Right lobe of liver (tissue), 6 donors: ENCODE measurements around the gene SYNE2. TPM values are rescaled to one million over a fixed set of nuclear protein-coding genes. Genes with fewer than 3 reads are reported as not detected.

Source experiments
- ATAC-seq, 4 donors: fragments of 200-7000 bp; cut with Tn5 transposase; one replicate each; pipeline ENCODE4 v1.9.1; 2020; ENCODE audit warnings: mild to moderate bottlenecking in 4 of 4, moderate library complexity in 4 of 4
- DNase-seq, 3 donors: peaks; one replicate each; pipeline ENCODE4 v3.0.0-alpha.2; 2020
- H3K27ac ChIP-seq, 3 donors: fragments of 200-600 bp; one replicate each; pipeline ENCODE4 v1.8.0; 2022
- H3K27me3 ChIP-seq, 2 donors: fragments of 200-600 bp; one replicate each; pipeline ENCODE4 v1.8.0; 2022
- H3K36me3 ChIP-seq, 4 donors: fragments of 200-600 bp; sonication (generic) in 1 of 4; one replicate each; pipeline versions ENCODE4 v1.5.1 to v1.8.0; 2017 to 2022; ENCODE audit warnings: control low read depth in 1 of 4
- H3K4me1 ChIP-seq, 4 donors: fragments of 200-600 bp; sonication (generic) in 1 of 4; one replicate each; pipeline versions ENCODE4 v1.5.1 to v1.8.0; 2017 to 2022; ENCODE audit warnings: control low read depth in 1 of 4
- H3K4me3 ChIP-seq, 3 donors: fragments of 200-600 bp; one replicate each; pipeline ENCODE4 v1.8.0; 2022
- H3K9me3 ChIP-seq, 4 donors: fragments of 200-600 bp; sonication (generic) in 1 of 4; one replicate each; pipeline versions ENCODE4 v1.5.1 to v1.8.0; 2017 to 2022; ENCODE audit warnings: control low read depth in 1 of 4
- CTCF ChIP-seq, 4 donors: fragments of 200-600 bp in 3 of 4; fragments of 450-650 bp in 1 of 4; IDR thresholded peaks; one replicate each; pipeline versions ENCODE4 v1.5.1 to v1.8.0; 2016 to 2022; ENCODE audit warnings: antibody characterized with exemption in 4 of 4, mild to moderate bottlenecking in 2 of 4
- POLR2A ChIP-seq: fragments of 450-650 bp; IDR thresholded peaks from one replicate; pipeline ENCODE4 v1.6.1; 2017; ENCODE audit warnings: antibody characterized with exemption, mild to moderate bottlenecking
- WGBS: methylation state at CpG from one replicate; pipeline ENCODE4 v1.1.6; 2018; ENCODE audit warnings: low coverage, low lambda C conversion rate; ENCODE audit not compliant: insufficient coverage; ENCODE audit errors: missing lambda C conversion rate; 5-methylcytosine and 5-hydroxymethylcytosine counted together
- intact Hi-C, 2 donors: fragments of 100-400 bp; cut with DNase I; formaldehyde crosslinking; loops; one replicate each; pipeline versions ENCODE4 v1.11.2 to v1.14.1; 2022
- total RNA-seq, 6 experiments: library from RNA; depleted of rRNA in 2 of 6; stranded (reverse); fragments of >200 nt in 2 of 6; fragmentation: NEBNext Ultra II Directional in 3 of 6; extraction: Animal tissue kit (Norgen Biotek cat#: 25700) in 3 of 6; gene quantifications; one replicate each; pipeline versions ENCODE4 v1.1.0 to v1.2.4, GENCODE V29; 2016 to 2023
- donor health status: DM: no; HTN: yes; CAD: no.
- donor health status: DM: no; HTN: no; CAD: no.
- donor health status: DM: no; HTN: no; CAD: no.
- donor health status: DM: no; HTN: yes; CAD: no.
- donor health status: DM: no; HTN: yes; CAD: no.

Gene SYNE2
- total RNA-seq, 6 experiments from 2014 or later, result 34.6 to 118 (median 47.8) TPM

- ATAC-seq (peak; percentile 44 to 56 (median 48)), DNase-seq (peak in 1 of 3 donors; percentile 62)
- no peak overlapping the region for H3K27ac ChIP-seq
- no peaks in the 10 kb centered on the region for H3K27me3 ChIP-seq
- H3K9me3 ChIP-seq, result no peaks in the 10 kb centered on the region
- intact Hi-C loops, result no loop called here
- H3K4me3 ChIP-seq, result no peak overlapping the region
- TF ChIP-seq CTCF (IDR thresholded peaks at IDR 0.05), result peak in 3 of 4 donors; percentile 21 to 29 (median 28)
- no peak for TF ChIP-seq POLR2A
- peaks cover 0 to 4% (median 0%) of the 10 kb centered on the region in 4 donors for H3K36me3 ChIP-seq
- 66% methylated on average over 3 of the region's 3 CpGs for WGBS
- no peaks in the 10 kb centered on the region for H3K4me1 ChIP-seq
These were observed 141.2 kb downstream of the SYNE2 start for GRCh38 chr14:63993992-63994391.

DNA sequence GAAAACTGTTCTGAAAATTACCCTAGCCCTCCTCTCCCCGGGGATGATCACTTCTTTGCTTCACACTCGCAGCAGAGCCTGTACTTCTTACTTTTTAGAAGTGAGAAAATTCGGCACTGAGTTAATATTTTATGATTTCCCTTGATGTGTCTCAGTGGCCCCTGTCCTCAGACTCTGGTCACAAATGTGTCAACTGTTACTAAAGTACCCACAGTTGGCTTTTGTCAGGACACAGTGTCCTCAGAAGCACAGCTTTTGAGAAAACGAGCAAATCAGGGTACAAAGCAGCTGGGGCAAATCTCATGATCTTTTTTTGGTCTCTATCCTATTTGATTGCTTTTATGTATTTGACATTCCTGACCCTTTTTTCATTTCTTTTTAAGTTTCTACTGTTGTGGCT is 142.5 kb downstream of the SYNE2 start:
- peak in 2 of 4 donors; percentile 43 to 63 for ATAC-seq
- no peak for TF ChIP-seq POLR2A
- no peak for TF ChIP-seq CTCF (IDR thresholded peaks at IDR 0.05)

GRCh38 chr14:63996016-63996415 is 143.2 kb downstream of the SYNE2 start:
- H3K4me1 ChIP-seq, result peaks cover 0 to 6% (median 2%) of the 10 kb centered on the region in 4 donors
- DNase-seq (no peak), ATAC-seq (no peak)
- intact Hi-C loops, result no loop called here
- no peak overlapping the region for H3K27ac ChIP-seq
- H3K27me3 ChIP-seq, result no peaks in the 10 kb centered on the region
- no peak overlapping the region for H3K4me3 ChIP-seq
- no peak for TF ChIP-seq CTCF (IDR thresholded peaks at IDR 0.05)
- no peaks in the 10 kb centered on the region for H3K9me3 ChIP-seq
- WGBS, result 67% methylated on average over 4 of the region's 4 CpGs
- peaks cover 0 to 4% (median 0%) of the 10 kb centered on the region in 4 donors for H3K36me3 ChIP-seq

More for the DNA sequence above, 142.5 kb downstream of the SYNE2 start:
- Histone ChIP-seq H3K27me3 (no peaks in the 10 kb centered on the region), H3K4me3 (no peak overlapping the region), H3K4me1 (peaks cover 0 to under 1% (median under 1%) of the 10 kb centered on the region in 4 donors), H3K36me3 (peaks cover 0 to 4% (median 0%) of the 10 kb centered on the region in 4 donors), H3K9me3 (no peaks in the 10 kb centered on the region), H3K27ac (no peak overlapping the region)
- WGBS, result 37% methylated on average over 4 of the region's 4 CpGs
- peak in 1 of 3 donors; percentile 58 for DNase-seq
- intact Hi-C loops, result no loop called here

- H3K27ac ChIP-seq, result no peak overlapping the region
- TF ChIP-seq POLR2A, result no peak
- TF ChIP-seq CTCF (IDR thresholded peaks at IDR 0.05), result no peak
- H3K9me3 ChIP-seq, result no peaks in the 10 kb centered on the region
- 91% methylated on average over 10 of the region's 10 CpGs for WGBS
- DNase-seq (no peak), ATAC-seq (no peak)
- no peaks in the 10 kb centered on the region for H3K36me3 ChIP-seq
- H3K4me3 ChIP-seq, result no peak overlapping the region
- intact Hi-C loops, result no loop called here
- peaks cover 0 to 8% (median 2%) of the 10 kb centered on the region in 4 donors for H3K4me1 ChIP-seq
- no peaks in the 10 kb centered on the region for H3K27me3 ChIP-seq
These were observed 143.9 kb downstream of the SYNE2 start for GRCh38 chr14:63996625-63997220.
